ENCODE data around the gene MYO6. TPM values are rescaled to one million over a fixed set of nuclear protein-coding genes. Genes with fewer than 3 reads are reported as not detected.

The MYO6 gene
- total RNA-seq, 1 experiment from 2014 or later = 44.1 TPM

GRCh38 chr6:75892384-75892783, 143.3 kb downstream of the MYO6 start:
- POLR2A ChIA-PET = no interaction called here
- H3K4me1 ChIP-seq (ENCODE audit: control insufficient read depth in 1 of 2, insufficient read depth in 2 of 2, low read length in 2 of 2) = no peaks in the 10 kb centered on the region
- no peak overlapping the region for H2AFZ ChIP-seq (ENCODE audit: low read depth, low read length, poor library complexity, severe bottlenecking)
- ATAC-seq = no peak
- no peak overlapping the region for H3K9ac ChIP-seq (ENCODE audit: low read length)
- CTCF ChIA-PET = interaction anchor here (0.8 to 4.0 kb wide), 18 partner anchors 12 to 1546 kb away, joined by 3 to 58 read pairs (median 5); no protein-coding TSS in a partner anchor
- no peaks in the 10 kb centered on the region for H3K27me3 ChIP-seq (ENCODE audit: insufficient read depth, low read length)
- H3K27ac ChIP-seq (ENCODE audit: low read depth, low read length) = no peak overlapping the region
- DNase-seq (ENCODE audit: low read depth, low spot score) = no peak
- RAD21 ChIA-PET (ENCODE audit: low non-redundant PET in 1 of 2, low total read pairs in 2 of 2, uncharacterized antibody in 2 of 2, unreplicated experiment in 2 of 2) = no interaction called here
- TF ChIP-seq SIN3A (IDR thresholded peaks at IDR 0.05; ENCODE audit: low read depth) (no peak), YY1 (IDR thresholded peaks at IDR 0.05; ENCODE audit: extremely low read depth, insufficient replicate concordance, low read depth, low read length) (no peak)
- H4K20me1 ChIP-seq (ENCODE audit: insufficient read depth) = no peaks in the 10 kb centered on the region
- H3K9me2 ChIP-seq (ENCODE audit: insufficient read depth) = no peaks in the 10 kb centered on the region
- no peaks in the 10 kb centered on the region for H3K79me2 ChIP-seq (ENCODE audit: insufficient read depth, low read length)
- intact Hi-C loops (cut with micrococcal nuclease) = loop anchor here (2.0 to 5.0 kb wide), 2 partner anchors 274 to 1565 kb away; no protein-coding TSS in a partner anchor
- no TSS peak for BruUV-seq (replicated peaks)
- no peaks in the 10 kb centered on the region; a peak in 1 of 4 replicates for H3K36me3 ChIP-seq (ENCODE audit: control insufficient read depth in 1 of 2, insufficient read depth in 2 of 2, low read length in 2 of 2)
- no peak overlapping the region for H3K4me3 ChIP-seq (replicated peaks in 1 of 2; ENCODE audit: low read depth in 1 of 2, low read length in 2 of 2)
- no peaks in the 10 kb centered on the region for H3K9me3 ChIP-seq (ENCODE audit: control insufficient read depth in 1 of 2, insufficient read depth in 1 of 2, low read depth in 1 of 2, low read length in 2 of 2)
- H3K4me2 ChIP-seq (ENCODE audit: low read length) = no peak overlapping the region

- intact Hi-C loops (cut with micrococcal nuclease) = loop anchor here (2.0 to 5.0 kb wide), 2 partner anchors 274 to 1564 kb away; no protein-coding TSS in a partner anchor
- no peaks in the 10 kb centered on the region; a peak in 1 of 4 replicates for H3K36me3 ChIP-seq (ENCODE audit: control insufficient read depth in 1 of 2, insufficient read depth in 2 of 2, low read length in 2 of 2)
- RAD21 ChIA-PET (ENCODE audit: low non-redundant PET in 1 of 2, low total read pairs in 2 of 2, uncharacterized antibody in 2 of 2, unreplicated experiment in 2 of 2) = interaction anchor here (0.9 to 1.0 kb wide), 2 partner anchors 15 to 458 kb away, joined by 3 read pairs; no protein-coding TSS in a partner anchor
Observed at GRCh38 chr6:75893058-75893775, 144.2 kb downstream of the MYO6 start.

More at GRCh38 chr6:75893058-75893775, 144.2 kb downstream of the MYO6 start:
- no peak overlapping the region for H2AFZ ChIP-seq (ENCODE audit: low read depth, low read length, poor library complexity, severe bottlenecking)
- no peaks in the 10 kb centered on the region for H3K27me3 ChIP-seq (ENCODE audit: insufficient read depth, low read length)
- ChIA-PET POLR2A (no interaction called here), CTCF (interaction anchor here (0.6 to 4.0 kb wide), 30 partner anchors 12 to 1545 kb away, joined by 3 to 58 read pairs (median 4); no protein-coding TSS in a partner anchor)
- TF ChIP-seq CBX3 (IDR thresholded peaks at IDR 0.05; ENCODE audit: low read depth) = no peak
- TF ChIP-seq RAD21 (IDR thresholded peaks at IDR 0.05; ENCODE audit: low read depth) = peak; percentile 62
- peak; percentile 21 to 79 (median 52); a peak in 5 of 6 replicates for TF ChIP-seq CTCF (IDR thresholded peaks at IDR 0.05 in 2 of 3, conservative IDR thresholded peaks at IDR 0.05 in 1 of 3; ENCODE audit: borderline replicate concordance in 1 of 3, insufficient read depth in 1 of 3, low read depth in 2 of 3, low read length in 2 of 3)
- TF ChIP-seq ELF1 (IDR thresholded peaks at IDR 0.05; ENCODE audit: borderline replicate concordance, low read depth) = no peak
- TF ChIP-seq POLR2AphosphoS5 (IDR thresholded peaks at IDR 0.05; ENCODE audit: low read depth, low read length) = no peak
- no peak for TF ChIP-seq EGR1 (IDR thresholded peaks at IDR 0.05; ENCODE audit: low read depth)
- no peak for TF ChIP-seq SP1 (IDR thresholded peaks at IDR 0.05; ENCODE audit: low read depth)
- DNase-seq (ENCODE audit: low read depth, low spot score) = peak; percentile 63
- H3K79me2 ChIP-seq (ENCODE audit: insufficient read depth, low read length) = no peaks in the 10 kb centered on the region
- no TSS peak for BruUV-seq (replicated peaks)
- H3K4me2 ChIP-seq (ENCODE audit: low read length) = no peak overlapping the region
- H3K4me1 ChIP-seq (ENCODE audit: control insufficient read depth in 1 of 2, insufficient read depth in 2 of 2, low read length in 2 of 2) = no peaks in the 10 kb centered on the region
- H3K9me3 ChIP-seq (ENCODE audit: control insufficient read depth in 1 of 2, insufficient read depth in 1 of 2, low read depth in 1 of 2, low read length in 2 of 2) = no peaks in the 10 kb centered on the region
- peak; percentile 81 for ATAC-seq
- H3K9me2 ChIP-seq (ENCODE audit: insufficient read depth) = no peaks in the 10 kb centered on the region
- no peak overlapping the region for H3K4me3 ChIP-seq (replicated peaks in 1 of 2; ENCODE audit: low read depth in 1 of 2, low read length in 2 of 2)
- H4K20me1 ChIP-seq (ENCODE audit: insufficient read depth) = no peaks in the 10 kb centered on the region
- no peak overlapping the region for H3K27ac ChIP-seq (ENCODE audit: low read depth, low read length)
- no peak overlapping the region for H3K9ac ChIP-seq (ENCODE audit: low read length)

Data from HCT116 (cell line).